GM12865 (cell line): ENCODE results near the gene RIPK3.

ENCODE experiments used
- DNase-seq: peaks from one replicate; pipeline ENCODE4 v3.0.0; 2010; ENCODE audit warnings: low read depth
- H3K4me3 ChIP-seq: 2 replicates; pipeline ENCODE4 v1.5.1; 2011; ENCODE audit warnings: mild to moderate bottlenecking, low read depth, low read length, control low read depth
- CTCF ChIP-seq: IDR thresholded peaks from 2 replicates; pipeline ENCODE4 v1.5.1; 2011; ENCODE audit warnings: low read length, control low read depth, low read depth, inconsistent platforms; ENCODE audit not compliant: insufficient read depth; ENCODE audit errors: missing control alignments

RIPK3 gene

GRCh38 chr14:24298892-24299254, 40.9 kb downstream of the RIPK3 start:
- no peak for TF ChIP-seq CTCF
- no peak for DNase-seq
- peak overlapping the region; percentile 72 for H3K4me3 ChIP-seq

- no peak overlapping the region for H3K4me3 ChIP-seq
- peak; percentile 19 for TF ChIP-seq CTCF
- peak; percentile 24 for DNase-seq
These were observed 42.4 kb downstream of the RIPK3 start for GRCh38 chr14:24297190-24297964.

DNA sequence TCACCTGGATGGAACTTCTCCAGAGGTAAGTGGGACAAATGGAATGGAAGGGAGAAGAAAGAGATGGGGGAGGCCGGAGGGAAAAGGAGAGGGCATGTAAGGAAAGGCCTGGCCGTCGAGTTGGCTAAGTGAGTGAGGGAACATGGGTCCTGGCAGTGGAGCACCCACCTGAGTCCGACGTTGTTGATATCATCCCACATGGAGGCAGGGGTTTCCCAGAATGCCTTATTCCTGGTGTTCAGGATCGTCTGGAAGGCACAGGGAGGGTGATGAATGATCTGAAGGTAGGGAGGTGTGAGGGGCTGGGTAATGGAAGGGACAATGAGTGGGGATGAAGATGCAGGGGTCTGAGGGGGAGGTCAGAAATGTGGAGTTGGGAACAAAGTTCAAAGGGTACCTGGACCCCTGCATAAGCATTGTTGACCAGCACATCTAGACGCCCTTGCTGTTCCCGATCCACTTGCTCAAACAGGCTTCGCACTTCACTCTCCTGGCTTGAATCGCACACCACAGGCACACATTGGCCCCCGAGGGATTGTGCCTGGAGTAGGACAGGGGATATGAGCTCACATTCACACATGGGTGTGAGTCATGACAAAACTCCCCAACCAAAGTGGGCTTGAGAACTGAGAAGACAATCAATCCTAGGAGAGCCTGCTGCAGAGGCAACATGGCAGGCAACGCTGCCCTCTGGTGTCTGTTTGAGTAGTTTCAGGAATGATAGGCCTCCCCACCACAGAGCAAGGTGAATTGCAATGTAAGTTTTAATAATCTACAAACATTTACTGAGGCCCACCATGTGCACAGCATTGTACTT, 43.2 kb downstream of the RIPK3 start:
- no peak overlapping the region for H3K4me3 ChIP-seq
- peak; percentile 92 for DNase-seq
- peak; percentile 80 for TF ChIP-seq CTCF

- TF ChIP-seq CTCF = no peak
- no peak overlapping the region for H3K4me3 ChIP-seq
- DNase-seq = no peak
These were observed 46.3 kb downstream of the RIPK3 start for GRCh38 chr14:24293525-24293924.

DNA sequence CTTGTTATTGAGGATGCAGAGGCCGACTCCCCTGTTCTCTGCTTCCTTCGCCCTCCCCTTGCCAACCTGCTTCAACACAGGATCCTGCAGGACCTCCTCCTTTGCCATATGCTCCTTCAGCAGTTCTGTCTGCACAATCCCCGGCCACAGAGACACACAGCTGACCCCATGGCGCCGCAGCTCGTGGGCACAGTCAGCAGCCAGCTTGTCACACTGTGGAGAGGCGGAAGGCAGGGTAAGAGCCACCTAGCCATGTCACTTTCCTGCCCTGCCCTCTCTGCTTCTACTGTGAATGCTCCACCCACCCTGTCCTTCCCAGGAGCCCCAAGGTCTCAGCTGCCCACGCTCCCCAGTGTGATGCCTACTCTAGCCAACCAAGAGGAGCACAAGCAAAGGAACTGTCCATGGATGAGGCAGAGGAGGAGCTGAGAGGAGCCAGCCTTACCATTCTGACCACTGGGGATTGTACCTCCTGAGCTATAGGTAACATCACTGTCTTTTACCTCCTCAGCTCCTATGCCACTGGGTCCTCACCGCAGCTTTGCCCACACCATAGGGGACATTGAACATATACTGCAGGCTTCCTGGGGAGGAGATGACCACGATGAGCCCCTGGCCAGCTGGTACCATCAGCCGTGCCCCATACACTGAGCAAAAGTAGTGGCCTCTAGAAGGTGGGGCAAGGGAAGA, 47.5 kb downstream of the RIPK3 start:
- no peak overlapping the region for H3K4me3 ChIP-seq
- TF ChIP-seq CTCF = no peak
- DNase-seq = no peak

DNA sequence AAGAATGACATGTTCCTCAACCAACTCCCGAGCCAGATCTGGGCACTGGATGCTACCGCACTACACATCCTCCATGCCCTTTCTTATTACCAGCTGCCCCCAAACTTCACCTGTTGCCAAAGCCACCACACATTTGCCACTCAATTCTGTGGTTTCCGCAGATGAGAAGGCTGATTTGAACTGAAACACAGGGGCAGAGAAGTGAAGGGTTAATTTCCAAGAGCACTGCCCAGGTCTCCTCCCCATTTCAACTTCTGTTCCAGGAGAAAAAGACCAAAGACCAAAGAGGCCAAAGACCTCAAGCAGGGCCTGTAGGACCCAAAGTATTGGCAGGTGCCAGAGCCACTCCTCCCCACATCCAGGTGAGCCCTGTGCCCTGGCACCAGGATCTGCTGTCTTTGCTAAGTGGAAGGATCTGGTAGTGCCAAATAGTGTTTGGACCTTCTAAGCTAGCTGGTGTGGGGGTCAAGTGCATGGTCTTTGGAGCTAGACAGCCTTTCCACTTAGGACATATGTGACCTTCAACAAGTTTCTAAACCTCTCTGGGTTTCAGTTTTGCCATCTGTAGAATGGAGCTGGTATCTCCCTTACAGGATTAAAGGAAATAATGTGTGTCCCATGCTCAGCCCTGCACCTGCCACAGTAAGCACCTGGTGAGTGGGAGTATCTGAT, 48.2 kb downstream of the RIPK3 start:
- no peak for DNase-seq
- no peak for TF ChIP-seq CTCF
- H3K4me3 ChIP-seq = no peak overlapping the region
